GM21528 (cell line): ENCODE data around the gene EFCAB8.
"Not testable (repeated sequence)": the region's sequence is repeated elsewhere in the genome, so short reads cannot be mapped to it uniquely, and the experiment has no call there.

Experiments used
- ATAC-seq: cut with Tn5 transposase; IDR thresholded peaks from one replicate; pipeline ENCODE4 v1.9.1; 2021; ENCODE audit warnings: mild to moderate bottlenecking, moderate library complexity; ENCODE audit not compliant: unreplicated experiment, low FRiP score

Gene EFCAB8

GRCh38 chr20:32839227-32839981 lies 19.3 kb upstream of the EFCAB8 start:
- ATAC-seq: no peak

DNA sequence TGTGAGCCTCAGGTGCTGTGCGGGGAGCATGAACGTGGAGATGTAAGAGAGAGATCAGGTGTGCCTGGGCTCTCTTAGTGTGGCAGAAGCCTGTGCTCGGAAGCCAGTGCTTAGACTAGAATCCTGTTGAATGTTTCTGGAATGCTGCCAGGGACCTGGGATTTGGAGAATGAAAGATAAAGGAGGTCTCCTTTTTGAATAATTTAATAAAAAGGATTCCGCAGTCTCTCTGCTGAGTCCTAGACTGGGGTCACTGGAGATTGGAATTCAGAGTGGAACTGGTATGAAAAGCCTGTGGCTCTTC lies 18.8 kb upstream of the EFCAB8 start:
- ATAC-seq: no peak

- ATAC-seq: no peak
Observed at GRCh38 chr20:32841174-32841573, 17.5 kb upstream of the EFCAB8 start.

DNA sequence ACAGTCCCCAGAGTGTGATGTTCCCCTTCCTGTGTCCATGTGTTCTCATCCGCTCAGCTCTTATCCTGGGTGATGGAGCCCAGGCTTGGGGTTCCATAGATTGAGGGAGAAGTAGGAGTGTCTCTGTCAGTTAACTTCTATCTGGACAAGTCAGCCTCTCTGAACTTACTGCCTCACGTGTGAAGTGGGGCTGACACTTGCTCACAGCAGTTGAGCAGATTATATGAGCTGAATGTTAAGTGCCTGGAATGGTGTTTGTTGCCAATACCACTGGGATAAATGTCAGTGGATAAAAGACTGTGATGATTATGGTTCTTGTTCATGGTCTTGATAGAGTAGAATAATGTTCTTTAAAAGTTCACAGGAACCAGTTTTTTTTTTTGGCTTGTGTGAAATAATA lies 17.1 kb upstream of the EFCAB8 start:
- ATAC-seq: no peak

DNA sequence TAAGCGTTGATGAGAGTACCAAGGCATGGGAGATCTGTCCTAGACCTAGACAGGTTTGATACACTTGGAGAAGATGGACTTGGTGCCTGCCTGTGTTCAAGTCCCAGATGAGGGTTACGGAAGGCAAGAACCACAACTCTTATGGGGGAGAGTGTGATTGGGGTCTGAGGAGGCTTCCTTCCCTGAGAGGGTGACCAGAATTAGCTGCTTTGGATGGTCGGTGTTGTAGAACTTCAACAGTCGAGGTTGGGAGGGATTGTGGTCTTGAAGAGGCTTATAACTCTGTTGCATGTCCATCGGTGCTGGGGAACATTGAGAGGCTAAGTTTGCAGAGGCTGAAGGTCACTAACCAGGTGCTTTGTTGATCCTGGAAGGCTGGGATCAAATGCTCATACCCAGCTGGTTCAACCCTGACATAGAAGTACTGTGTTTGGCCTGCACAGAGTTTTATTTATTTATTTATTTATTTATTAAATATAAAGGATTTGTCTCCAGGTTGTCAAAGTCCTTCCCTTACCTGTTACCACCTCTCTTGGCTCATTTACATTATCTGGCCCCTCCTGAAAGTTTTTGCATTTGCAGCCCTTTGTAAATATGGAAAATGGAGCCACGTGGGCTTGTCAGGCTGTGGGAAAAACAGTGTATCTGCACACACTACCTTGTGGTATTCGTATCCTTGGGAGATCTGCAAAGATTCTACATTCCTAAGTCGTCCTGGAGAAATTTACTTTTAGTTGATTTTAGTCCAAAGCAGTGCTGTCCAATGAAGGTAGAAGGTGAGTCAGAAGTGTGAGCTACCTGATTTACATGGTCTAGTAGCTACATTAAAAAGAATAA lies 15.8 kb upstream of the EFCAB8 start:
- ATAC-seq: no peak

DNA sequence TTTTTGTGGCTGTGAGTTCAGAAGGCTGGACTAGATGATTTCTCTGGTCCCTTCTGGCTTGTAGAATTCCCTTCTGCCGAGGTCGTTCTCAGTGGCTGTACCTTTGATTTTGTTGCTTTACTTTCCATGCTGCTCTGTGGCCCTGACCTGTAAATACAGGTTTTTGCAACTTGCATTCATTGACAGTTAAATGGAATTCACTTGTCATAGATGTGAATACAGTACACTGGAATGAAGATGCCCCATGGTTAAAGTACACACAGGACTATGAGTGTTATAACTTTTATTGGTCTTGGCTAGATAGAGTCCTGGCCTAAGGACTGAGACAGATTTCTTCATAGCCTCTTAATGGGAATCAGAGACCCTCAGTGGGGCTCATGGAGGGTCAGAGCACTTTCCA lies 12.9 kb upstream of the EFCAB8 start:
- ATAC-seq: no peak

DNA sequence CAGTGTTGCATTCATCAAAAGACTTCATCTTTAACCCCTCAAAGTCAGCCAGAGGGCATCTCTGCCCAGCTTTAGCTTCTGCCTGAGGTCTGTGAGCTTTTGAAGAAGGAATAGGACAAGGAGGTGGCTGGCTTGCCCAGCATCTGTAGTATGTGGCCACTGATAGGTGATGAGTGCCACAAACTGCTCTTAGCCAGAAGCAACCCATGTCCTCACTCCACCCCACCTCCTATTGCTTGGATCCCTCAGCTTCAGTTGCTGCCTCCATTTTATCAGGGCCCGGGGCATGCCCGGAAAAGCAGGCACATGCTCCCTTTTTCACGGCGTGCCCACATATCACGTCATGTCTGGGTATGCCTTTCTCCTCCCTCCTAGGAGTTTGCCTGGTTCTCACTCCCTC lies 11.9 kb upstream of the EFCAB8 start:
- no peak for ATAC-seq

DNA sequence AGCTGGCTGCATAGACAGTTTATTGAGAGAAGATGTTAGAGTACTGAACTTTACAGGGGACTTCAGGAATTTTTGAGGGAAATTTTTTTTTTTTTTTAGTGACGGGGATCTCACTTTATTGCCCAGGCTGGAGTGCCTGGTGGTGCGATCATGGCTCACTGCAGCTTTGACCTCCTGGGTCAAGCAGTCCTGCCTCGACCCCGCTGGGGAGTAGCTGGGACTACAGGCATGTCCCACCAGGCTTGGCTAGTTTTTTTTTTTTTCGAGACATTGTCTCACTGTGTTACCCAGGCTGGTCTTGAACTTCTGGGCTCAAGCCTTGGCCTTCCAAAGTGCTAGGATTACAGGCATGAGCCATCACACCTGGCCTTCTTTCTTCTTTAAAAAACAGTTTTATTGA lies 10.8 kb upstream of the EFCAB8 start:
- no peak for ATAC-seq

GRCh38 chr20:32848846-32849245 lies 9.9 kb upstream of the EFCAB8 start:
- no peak for ATAC-seq

GRCh38 chr20:32849577-32849976 lies 9.1 kb upstream of the EFCAB8 start:
- ATAC-seq: no peak

DNA sequence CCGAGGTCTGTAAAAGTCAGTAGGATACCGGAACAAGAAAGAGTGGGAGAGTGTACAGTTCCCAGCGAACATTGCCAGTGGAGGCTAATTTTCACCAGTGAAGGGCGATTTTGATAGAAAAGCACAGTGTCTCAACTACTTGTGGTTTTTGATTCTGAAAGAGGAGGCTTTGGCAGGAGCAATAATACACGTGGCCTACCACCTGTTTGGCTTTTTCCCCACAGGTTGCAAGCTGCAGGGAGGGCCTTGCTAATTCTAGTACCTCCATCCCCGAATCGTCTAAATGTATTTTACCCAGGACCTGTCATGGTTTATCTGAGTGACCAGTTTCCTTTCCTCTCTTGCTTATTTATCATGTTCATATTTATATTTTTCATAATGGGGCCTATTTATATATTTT lies 3.3 kb upstream of the EFCAB8 start:
- no peak for ATAC-seq

DNA sequence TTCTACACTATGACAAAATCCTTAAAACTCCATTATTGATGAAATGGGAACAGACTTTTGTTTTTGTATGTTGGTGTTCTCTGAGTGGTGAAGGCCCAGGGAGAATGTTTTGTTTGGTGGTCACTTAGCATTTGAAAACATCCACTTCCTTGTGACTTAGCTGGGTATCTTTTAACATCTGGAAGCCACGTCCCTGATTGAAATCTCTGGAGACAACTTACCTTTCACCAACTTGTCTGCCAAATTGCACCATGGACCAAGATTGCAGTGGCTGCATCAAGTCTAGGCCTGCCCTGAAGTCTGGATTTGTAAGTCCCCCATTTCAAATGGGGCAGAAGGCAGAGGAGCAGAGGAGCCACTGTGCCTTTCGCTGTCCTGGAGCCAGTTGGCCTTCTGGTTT lies 534 bp upstream of the EFCAB8 start:
- ATAC-seq: no peak

DNA sequence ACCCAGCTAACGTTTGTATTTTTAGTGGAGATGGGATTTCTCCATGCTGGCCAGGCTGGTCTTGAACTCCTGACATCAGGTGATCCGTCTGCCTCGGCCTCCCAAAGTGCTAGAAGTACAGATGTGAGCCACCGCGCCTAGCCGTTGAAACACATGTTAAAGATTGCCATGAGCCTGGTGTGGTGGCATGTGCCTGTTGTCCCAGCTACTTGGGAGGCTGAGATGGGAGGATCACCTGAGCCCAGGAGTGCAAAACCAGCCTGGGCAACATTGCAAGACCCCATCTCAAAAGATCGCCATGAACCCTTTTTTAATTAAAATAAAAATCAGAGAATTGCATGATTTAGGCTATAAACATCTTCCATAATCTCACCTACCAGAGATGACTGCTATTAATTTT lies 2.7 kb downstream of the EFCAB8 start:
- no peak for ATAC-seq

DNA sequence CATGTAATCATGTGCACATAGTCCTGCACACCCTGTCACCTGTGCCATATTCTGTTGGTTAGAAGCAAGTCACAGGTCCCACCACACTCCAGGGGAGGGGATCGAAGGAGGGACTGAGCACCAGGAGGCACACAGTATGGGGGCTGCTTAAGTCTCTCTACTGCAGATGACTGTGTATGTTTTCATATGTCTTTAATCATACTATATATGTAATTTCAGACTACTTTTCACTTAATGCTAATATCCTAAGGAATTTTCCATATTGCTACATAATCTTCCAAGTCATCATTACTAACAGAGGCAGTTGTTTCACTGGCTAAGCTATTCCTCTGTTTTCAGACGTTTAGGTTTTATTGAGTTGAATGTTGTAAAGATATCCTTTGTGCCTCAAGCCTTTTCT lies 10.8 kb downstream of the EFCAB8 start:
- no peak for ATAC-seq

GRCh38 chr20:32870526-32870925 lies 11.8 kb downstream of the EFCAB8 start:
- not testable (repeated sequence) for ATAC-seq

- no peak for ATAC-seq
Observed at GRCh38 chr20:32870985-32871384, 12.3 kb downstream of the EFCAB8 start.

DNA sequence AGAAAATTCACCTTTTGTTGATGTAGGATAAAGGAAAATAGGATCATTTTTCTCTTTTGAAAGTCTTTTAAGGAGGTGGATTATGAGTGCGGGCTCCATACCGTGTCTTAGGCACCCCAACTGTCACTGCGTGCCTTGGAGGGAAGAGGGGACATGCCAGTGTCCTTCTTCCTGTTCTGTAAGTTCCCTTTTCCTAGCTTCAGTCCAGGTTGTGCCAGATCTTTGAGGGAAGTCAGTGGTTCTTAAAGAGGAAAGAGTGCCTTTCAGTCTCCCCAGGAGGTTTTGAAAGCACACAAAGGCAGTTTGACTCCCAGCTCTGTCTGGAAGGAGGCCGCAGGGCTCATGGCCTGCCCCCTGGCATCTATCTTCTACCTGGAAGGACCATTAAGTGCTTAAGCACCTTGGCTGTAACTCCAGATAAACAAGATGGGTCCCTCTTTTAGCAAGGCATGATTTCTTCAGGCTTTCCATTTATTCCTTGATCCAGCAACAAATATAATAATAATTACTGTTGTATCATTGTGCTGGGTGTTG lies 13.0 kb downstream of the EFCAB8 start:
- ATAC-seq: no peak

GRCh38 chr20:32872266-32872665 lies 13.5 kb downstream of the EFCAB8 start:
- no peak for ATAC-seq

GRCh38 chr20:32875673-32876072 lies 16.9 kb downstream of the EFCAB8 start:
- no peak for ATAC-seq

GRCh38 chr20:32877507-32877906 lies 18.8 kb downstream of the EFCAB8 start:
- ATAC-seq: no peak

- ATAC-seq: no peak
Observed at GRCh38 chr20:32878820-32879219, 20.1 kb downstream of the EFCAB8 start.

- no peak for ATAC-seq
Observed at GRCh38 chr20:32879538-32879937, 20.8 kb downstream of the EFCAB8 start.
